H4 (cell line): ENCODE measurements around the gene SLC27A1. TPM values are rescaled to one million over a fixed set of nuclear protein-coding genes. Genes with fewer than 3 reads are reported as not detected.
"Not testable (repeated sequence)": the region's sequence is repeated elsewhere in the genome, so short reads cannot be mapped to it uniquely, and the experiment has no call there.

ENCODE experiments used
- DNase-seq: peaks from one replicate; pipeline ENCODE4 v3.0.0-alpha.2; 2015; ENCODE audit warnings: low spot score
- total RNA-seq: library from RNA; depleted of rRNA; stranded (reverse); fragments of >200 nt; shearing (Covaris generic); gene quantifications from 2 replicates; pipeline ENCODE4 v1.2.3, GENCODE V29; 2014

Gene SLC27A1
- total RNA-seq, 1 experiment from 2014 or later, result 3.6 TPM

DNA sequence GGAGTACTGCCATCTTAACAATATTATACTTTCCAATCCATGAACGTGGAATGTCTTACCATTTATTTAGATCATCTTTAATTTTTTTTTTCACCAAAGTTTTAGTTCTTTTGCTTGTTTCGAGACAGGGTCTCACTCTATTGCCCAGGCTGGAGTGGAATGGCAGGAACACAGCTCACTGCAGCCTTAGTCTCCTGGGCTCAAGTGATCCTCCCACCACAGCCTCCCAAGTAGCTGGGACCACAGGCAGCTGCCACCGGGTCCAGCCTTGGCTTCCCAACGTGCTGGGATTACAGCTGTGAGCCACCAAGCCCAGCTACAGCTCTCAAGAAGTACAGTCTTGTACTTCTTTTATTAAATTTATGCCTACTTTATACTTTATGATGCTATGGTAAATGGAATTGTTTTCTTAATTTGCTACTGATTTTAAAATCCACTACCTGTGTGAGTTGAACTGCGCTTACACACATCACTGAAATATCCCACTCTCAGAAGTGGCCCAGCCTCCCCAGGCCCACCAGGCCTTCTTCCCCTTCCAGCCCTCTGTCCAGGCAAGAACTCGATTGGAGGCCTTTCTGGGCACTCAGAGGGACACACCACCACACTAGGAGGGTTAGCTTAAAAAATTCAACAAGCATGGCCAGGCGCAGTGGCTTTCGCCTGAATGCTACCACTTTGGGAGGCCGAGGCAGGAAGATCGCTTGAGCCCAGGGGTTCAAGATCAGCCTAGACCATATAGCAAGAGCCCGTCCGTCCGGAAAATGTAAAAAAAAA is 40.1 kb downstream of the SLC27A1 start:
- DNase-seq, result no peak

DNA sequence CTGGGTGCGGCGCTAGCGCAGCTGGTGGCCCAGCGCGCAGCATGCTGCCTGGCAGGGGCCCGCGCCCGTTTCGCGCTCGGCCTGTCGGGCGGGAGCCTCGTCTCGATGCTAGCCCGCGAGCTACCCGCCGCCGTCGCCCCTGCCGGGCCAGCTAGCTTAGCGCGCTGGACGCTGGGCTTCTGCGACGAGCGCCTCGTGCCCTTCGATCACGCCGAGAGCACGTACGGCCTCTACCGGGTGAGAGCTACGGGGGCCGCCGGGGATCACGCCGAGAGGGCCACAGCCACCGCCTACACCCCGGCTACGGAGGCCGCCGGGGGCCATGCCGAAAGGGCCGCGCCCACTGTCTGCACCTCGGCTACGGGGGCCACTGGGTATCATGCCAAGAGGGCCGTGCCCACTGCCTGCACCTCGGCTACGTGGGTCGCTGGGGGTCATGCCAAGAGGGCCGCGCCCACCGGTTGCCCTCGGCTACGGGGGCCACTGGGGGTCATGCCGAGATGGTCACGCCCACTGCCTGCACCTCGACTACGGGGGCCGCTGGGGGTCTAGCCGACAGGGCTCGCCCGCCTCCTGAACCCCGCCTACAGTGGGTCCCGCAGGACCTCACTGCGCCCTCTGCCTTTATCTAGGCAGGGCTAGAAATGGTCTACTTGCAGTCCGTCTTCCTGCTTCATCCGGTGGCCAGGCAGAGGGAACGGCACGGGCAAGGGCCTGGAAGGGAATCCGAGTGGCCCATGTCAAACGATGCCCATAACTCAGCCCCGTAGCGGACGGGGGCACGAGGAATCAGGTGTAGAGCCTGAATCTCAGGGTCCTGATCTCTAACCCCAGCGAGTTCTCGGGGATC is 41.6 kb downstream of the SLC27A1 start:
- peak; percentile 73 for DNase-seq

DNA sequence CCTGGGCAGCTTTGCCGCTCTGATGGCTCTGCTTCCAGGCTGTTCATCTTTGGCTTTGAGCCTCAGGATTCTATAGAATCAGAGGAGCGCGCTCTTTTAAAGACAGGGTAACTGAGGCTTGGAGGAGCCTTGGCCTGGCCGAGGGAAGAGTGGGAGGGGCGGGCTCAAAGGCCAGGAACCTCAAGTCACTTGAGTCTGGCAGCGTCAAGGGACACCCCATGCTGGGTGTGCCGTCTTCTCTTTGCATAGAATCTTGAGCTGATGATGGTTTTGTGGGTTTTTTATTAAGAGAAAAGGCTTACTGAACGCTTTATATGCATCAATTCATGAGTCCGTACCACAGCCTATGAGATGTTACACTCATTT is 42.2 kb downstream of the SLC27A1 start:
- DNase-seq, result no peak

DNA sequence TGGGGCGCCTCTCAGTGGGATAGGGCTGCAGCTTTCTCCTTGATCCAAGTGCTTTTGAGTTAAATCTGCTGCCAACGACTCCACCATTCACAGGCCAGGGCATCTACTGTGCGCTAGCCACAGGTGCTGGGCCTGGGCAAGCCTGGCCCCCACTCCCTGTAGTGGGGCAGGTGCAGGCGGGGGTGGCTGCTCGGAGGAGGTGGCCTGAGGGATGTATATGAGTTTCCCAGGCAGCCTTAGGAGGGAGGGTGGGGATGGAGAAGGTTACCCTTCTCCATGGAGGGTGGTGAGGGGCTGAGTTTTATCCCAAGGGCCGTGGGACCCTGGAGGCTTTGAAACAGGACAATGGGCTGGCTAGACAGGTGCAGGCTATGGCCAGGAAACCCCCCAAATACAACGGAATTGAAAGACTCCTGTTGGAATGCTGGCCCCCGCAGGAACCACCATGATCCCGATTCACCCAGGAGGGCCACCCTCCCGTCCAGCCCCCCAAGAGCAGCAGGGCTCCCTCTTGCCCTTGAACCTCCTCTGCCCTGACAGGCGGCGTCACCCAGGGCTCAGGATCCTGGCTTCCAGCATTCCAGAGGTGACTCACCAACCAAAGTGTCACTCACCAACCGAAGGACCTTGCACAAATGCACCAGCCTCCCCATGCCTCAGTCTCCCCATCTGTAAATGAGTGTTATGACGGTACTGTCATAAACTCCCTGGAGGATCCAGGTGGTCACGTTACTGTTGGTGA is 45.3 kb downstream of the SLC27A1 start:
- DNase-seq, result no peak

DNA sequence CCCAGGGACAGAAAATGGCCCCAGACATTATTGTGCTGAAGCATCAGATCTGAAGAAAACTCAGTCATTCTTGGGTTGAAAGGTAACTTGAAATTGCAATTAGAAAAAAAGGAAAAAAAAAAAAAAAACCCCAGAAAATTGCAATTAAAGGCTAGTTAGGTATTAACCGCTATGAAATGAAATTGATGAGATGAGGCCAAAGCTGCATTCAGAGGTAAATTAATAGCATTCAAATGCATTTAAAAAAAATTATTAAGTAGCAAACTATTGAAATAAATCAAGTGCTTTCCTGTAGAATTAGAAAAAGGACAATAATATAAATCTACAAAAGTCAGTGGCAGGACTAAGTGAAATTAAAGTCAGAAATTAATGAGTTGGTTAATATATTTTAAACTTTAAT is 47.6 kb downstream of the SLC27A1 start:
- no peak for DNase-seq

GRCh38 chr19:17518654-17519053 is 48.3 kb downstream of the SLC27A1 start:
- DNase-seq, result not testable (repeated sequence)

DNA sequence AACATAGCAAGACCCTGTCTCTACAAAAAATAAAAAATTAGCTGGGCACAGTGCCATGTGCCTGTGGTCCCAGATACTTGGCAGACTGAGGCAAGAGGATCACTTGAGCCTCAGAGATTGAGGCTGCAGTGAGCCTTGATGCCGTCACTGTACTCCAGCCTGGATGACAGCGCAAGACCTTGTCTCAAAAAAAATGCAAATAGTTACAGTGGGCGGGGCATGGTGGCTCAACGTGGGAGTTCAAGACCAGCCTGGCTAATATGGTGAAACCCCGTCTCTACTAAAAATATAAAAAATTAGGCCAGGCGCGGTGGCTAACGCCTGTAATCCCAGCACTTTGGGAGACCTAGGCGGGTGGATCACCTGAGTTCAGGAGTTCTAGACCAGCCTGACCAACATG is 49.6 kb downstream of the SLC27A1 start:
- no peak for DNase-seq

GRCh38 chr19:17520865-17521264 is 50.5 kb downstream of the SLC27A1 start:
- DNase-seq, result no peak

DNA sequence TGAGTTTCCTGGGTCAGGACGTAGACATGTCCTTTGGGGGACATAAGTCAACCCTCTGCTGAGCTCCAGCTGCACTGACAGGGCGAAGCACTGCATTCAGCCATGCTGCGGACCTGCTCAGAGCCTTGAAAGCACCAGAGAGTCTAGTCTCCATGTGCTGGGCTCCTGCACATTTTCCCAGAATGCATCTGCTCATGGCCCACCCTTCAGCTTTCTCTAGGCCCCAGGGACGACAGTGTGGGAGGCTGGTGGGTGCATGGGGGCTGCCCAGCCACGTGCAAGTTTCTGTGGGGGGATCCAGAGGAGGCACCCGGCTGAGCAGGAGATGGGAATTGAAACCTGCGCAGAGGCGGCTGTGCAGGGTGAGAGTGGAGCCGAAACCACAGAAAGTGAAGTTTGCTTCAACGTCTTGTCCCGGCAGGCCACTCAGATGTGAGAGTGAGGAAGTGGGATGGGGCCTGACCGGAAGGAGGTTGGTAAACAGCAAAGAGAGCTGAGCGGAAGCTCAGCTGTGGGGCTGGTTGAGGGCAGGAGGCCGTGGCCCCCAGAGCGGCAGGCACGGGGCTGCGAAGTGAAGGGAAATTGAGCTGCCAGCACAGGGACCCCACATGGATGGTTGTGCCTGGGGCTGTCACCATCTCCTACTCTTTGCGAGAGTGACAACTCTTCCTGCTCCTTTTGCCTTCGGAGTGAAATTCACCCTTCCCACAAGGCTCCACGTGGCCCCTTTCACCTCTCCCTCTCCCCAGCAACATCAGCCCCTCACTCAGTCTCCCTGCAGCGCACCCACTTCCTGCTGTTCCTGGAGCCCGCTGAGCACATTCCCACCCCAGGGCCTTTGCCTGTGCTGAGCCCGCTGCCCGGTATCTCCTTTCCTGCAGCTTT is 52.9 kb downstream of the SLC27A1 start:
- no peak for DNase-seq

DNA sequence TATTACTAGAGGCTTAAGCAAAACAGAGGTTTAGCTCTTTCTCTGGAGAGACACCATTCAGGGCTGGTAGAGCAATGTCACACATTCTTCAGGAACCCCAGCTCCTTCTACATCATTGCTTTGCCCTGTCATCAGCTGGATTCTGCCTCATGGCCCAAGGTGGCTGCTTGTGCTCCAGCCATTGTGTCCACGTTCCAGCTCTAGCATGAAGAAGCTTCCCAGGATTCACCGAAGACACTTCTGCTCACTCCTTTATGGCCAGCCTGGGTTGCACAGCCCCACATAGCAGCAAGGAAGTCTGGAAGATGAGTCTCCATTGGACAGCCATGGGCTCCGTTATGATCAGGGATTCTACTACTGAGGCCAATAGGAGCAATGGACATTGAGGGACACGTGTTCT is 54.3 kb downstream of the SLC27A1 start:
- DNase-seq, result no peak

GRCh38 chr19:17525141-17525540 is 54.8 kb downstream of the SLC27A1 start:
- DNase-seq, result no peak

DNA sequence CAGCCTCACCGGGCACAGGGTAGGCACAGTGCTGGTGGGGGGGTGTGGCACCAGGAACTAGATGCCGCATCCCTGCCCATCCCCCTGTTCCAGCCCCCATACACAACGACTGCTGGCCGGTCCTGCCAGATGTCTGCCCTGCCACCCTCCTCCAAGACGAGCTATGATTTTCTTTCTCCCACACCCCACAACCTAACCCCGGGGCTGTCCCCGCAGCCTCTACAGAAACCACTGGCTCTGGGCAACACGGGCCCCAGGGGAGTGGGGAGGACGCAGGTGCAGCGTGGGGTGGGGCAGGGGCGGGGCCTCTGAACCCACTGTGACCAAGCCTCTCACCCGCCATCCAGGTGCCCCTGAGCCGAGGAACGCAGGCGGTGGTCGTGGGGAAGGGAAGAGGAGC is 56.6 kb downstream of the SLC27A1 start:
- DNase-seq, result no peak

GRCh38 chr19:17527326-17527725 is 57.0 kb downstream of the SLC27A1 start:
- DNase-seq, result no peak

DNA sequence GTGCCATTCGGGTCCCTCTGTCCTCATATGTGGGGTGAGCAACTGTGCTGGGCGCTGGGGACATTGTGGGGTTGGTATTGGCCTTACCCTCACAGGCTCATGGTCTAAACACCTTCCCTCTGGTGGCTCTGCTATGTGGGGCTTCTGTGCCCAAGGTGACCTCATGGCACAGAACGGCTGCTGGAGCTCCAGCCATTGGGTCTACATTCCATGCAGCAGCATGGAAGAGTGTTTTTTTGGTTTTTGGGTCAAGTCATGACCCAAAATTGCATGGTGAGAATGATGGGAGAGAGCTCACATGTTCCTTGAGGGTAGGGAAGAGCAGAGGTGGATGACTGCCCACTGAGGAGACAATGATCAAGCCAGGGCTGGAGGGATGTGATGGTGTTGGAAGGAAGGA is 58.3 kb downstream of the SLC27A1 start:
- no peak for DNase-seq

- DNase-seq, result no peak
Observed at GRCh38 chr19:17529239-17530158, 59.2 kb downstream of the SLC27A1 start.

DNA sequence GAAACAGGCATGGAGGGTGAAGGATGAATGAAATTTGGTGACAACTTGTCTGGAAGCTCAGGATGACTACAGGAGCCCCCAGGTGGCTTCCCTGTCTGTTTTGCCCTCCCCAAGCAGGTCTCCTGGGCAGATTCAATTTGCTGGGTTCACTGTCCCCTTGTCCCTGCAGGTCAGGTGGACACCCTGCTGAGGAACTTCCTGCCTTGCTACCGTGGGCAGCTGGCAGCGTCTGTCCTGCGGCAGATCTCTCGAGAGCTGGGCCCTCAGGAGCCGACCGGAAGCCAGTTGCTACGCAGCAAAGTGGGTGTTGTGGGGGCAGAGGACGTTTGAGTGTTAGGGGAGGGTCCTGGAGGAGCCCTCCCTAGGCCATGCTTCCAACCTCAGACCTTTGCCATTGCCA is 60.3 kb downstream of the SLC27A1 start:
- DNase-seq, result no peak

- DNase-seq, result no peak
Observed at GRCh38 chr19:17532116-17532515, 61.8 kb downstream of the SLC27A1 start.

- no peak for DNase-seq
Observed at GRCh38 chr19:17532557-17532956, 62.2 kb downstream of the SLC27A1 start.

GRCh38 chr19:17534767-17535166 is 64.4 kb downstream of the SLC27A1 start:
- DNase-seq, result no peak

GRCh38 chr19:17536955-17537354 is 66.6 kb downstream of the SLC27A1 start:
- no peak for DNase-seq
